Effector memory CD8-positive, alpha-beta T cell (primary cell): ENCODE measurements around the gene LRIG1.
A peak's percentile ranks its signal among the peaks of the same experiment; 100 is the strongest.

ENCODE experiments used
- ATAC-seq: fragments of 150-1000 bp; cut with Tn5 transposase; replicated peaks from 2 replicates; pipeline ENCODE4 v1.10.0; 2021; ENCODE audit warnings: mild to moderate bottlenecking, moderate library complexity
- DNase-seq, 3 experiments: peaks; one replicate each; pipeline ENCODE4 v3.0.0; 2021
- H3K27ac Mint-ChIP-seq, 2 donors: one replicate each; pipeline ENCODE4 v1.8.0; 2022; ENCODE audit warnings: mild to moderate bottlenecking in 2 of 2, mixed read lengths in 2 of 2, moderate library complexity in 2 of 2
- H3K27me3 Mint-ChIP-seq, 2 donors: one replicate each; pipeline ENCODE4 v1.8.0; 2022; ENCODE audit warnings: mixed read lengths in 2 of 2
- H3K36me3 Mint-ChIP-seq: one replicate; pipeline ENCODE4 v1.8.0; 2022; ENCODE audit warnings: mild to moderate bottlenecking, moderate library complexity, mixed read lengths; ENCODE audit not compliant: insufficient read depth
- H3K4me1 Mint-ChIP-seq, 2 donors: one replicate each; pipeline ENCODE4 v1.8.0; 2022; ENCODE audit warnings: low read depth in 2 of 2, mixed read lengths in 2 of 2
- H3K4me3 Mint-ChIP-seq, 2 donors: one replicate each; pipeline ENCODE4 v1.8.0; 2022; ENCODE audit warnings: mild to moderate bottlenecking in 2 of 2, mixed read lengths in 2 of 2, moderate library complexity in 2 of 2
- H3K9me3 Mint-ChIP-seq, 2 donors: one replicate each; pipeline ENCODE4 v1.8.0; 2022; ENCODE audit warnings: mixed read lengths in 2 of 2

LRIG1 gene

GRCh38 chr3:66489581-66489980 is 11.2 kb downstream of the LRIG1 start:
- Mint-ChIP-seq H3K4me1 (peaks cover 39 to 60% of the 10 kb centered on the region in 2 donors), H3K27ac (peak overlapping the region; percentile 78 to 79), H3K27me3 (no peaks in the 10 kb centered on the region), H3K4me3 (peak overlapping the region; percentile 64 to 69), H3K36me3 (peaks cover 9% of the 10 kb centered on the region), H3K9me3 (no peaks in the 10 kb centered on the region)
- DNase-seq (no peak), ATAC-seq (peak; percentile 39)

DNA sequence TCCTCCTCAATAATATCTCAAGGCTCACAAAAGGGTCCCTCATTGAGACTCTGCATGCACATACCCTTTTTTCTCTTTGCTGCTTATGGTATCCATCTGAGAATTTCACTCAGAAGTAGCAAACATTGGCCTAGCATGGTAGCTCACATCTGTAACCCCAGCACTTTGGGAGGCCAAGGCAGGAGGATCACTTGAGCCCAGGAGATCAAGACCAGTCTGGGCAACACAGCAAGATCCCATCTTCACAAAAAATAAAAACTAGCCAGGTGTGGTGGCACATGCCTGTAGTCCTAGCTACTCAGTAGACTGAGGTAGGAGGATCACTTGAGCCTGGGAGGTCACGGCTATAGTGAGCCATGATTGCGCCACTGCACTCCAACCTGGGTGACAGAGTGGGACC is 11.7 kb downstream of the LRIG1 start:
- ATAC-seq, result no peak
- peaks cover 41 to 60% of the 10 kb centered on the region in 2 donors for H3K4me1 Mint-ChIP-seq
- H3K27me3 Mint-ChIP-seq, result no peaks in the 10 kb centered on the region
- peak overlapping the region in 1 of 2 donors; percentile 64 for H3K4me3 Mint-ChIP-seq
- peak overlapping the region; percentile 78 to 79 for H3K27ac Mint-ChIP-seq
- no peak for DNase-seq
- no peaks in the 10 kb centered on the region for H3K9me3 Mint-ChIP-seq
- peaks cover 9% of the 10 kb centered on the region for H3K36me3 Mint-ChIP-seq

GRCh38 chr3:66488492-66488891 is 12.3 kb downstream of the LRIG1 start:
- DNase-seq, result no peak
- no peak overlapping the region for H3K4me3 Mint-ChIP-seq
- no peaks in the 10 kb centered on the region for H3K27me3 Mint-ChIP-seq

DNA sequence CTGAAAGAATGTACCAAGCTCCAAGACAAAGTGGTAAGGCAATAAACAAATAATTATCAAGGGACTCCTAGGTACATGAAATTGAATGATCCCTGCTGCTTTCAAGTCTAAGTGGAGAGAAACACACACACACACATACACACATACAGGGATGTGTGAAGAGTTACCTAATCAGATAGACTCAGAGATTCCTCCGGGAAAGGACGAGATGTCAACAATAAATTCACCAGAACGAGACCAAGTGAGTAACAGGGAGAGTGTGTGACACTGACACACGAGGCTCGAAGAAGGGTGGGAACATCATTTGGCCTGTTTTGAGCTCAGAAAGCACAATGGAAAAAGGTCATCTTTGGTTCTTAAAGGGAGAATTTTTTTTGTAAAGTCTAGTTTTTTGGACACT is 13.4 kb downstream of the LRIG1 start:
- H3K36me3 Mint-ChIP-seq, result peaks cover 14% of the 10 kb centered on the region
- peaks cover 48 to 57% of the 10 kb centered on the region in 2 donors for H3K4me1 Mint-ChIP-seq
- DNase-seq (no peak), ATAC-seq (no peak)
- no peaks in the 10 kb centered on the region for H3K9me3 Mint-ChIP-seq
- H3K27me3 Mint-ChIP-seq, result no peaks in the 10 kb centered on the region
- H3K4me3 Mint-ChIP-seq, result no peak overlapping the region
- H3K27ac Mint-ChIP-seq, result peak overlapping the region in 1 of 2 donors; percentile 68

More at GRCh38 chr3:66488492-66488891, 12.3 kb downstream of the LRIG1 start:
- peaks cover 44 to 60% of the 10 kb centered on the region in 2 donors for H3K4me1 Mint-ChIP-seq
- H3K27ac Mint-ChIP-seq, result peak overlapping the region; percentile 78 to 79
- no peaks in the 10 kb centered on the region for H3K9me3 Mint-ChIP-seq
- H3K36me3 Mint-ChIP-seq, result peaks cover 9% of the 10 kb centered on the region
- peak; percentile 16 for ATAC-seq

DNA sequence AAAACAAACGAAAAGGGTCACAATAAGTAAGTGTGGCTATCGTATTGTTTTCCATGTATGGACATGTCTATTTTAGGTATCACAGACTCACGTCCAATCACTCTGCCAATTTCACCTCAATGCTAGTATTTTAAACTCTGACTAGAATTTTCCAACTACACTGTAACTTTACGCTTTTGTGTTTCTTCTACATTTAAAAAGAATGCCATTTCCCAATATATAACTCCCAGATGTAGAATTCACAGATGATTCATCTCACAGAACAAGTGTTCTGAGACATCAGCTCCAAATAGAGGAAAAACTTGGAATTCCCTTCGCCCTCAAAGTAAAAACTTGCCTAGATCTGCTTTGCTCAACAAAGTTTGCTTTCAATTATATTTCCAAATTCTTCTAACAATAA is 14.2 kb downstream of the LRIG1 start:
- peak overlapping the region in 1 of 2 donors; percentile 68 for H3K27ac Mint-ChIP-seq
- DNase-seq, result no peak
- no peaks in the 10 kb centered on the region for H3K27me3 Mint-ChIP-seq

DNA sequence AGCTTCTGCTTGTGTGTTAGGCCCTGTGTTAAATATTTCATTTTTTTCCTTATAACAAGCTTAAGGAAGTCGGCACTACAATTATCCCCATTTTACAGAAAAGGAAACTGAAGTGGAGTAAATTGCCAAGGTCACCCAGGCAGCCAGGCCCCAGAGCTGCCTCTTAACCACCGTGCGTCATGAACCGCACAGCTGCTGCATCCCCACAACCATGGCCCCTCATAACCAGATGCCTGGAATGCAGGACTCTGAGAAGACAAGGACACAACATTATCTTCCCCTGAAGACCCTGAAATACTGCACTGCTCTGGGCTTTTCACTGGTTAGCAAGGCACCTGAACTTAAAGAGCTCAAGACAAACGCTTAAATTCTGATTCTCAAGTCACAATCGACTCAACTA is 14.6 kb downstream of the LRIG1 start:
- H3K27me3 Mint-ChIP-seq, result no peaks in the 10 kb centered on the region
- no peaks in the 10 kb centered on the region for H3K9me3 Mint-ChIP-seq
- no peak overlapping the region for H3K4me3 Mint-ChIP-seq
- H3K4me1 Mint-ChIP-seq, result peaks cover 51 to 60% of the 10 kb centered on the region in 2 donors
- ATAC-seq (no peak), DNase-seq (no peak)
- H3K27ac Mint-ChIP-seq, result no peak overlapping the region
- H3K36me3 Mint-ChIP-seq, result peaks cover 21% of the 10 kb centered on the region

More for the DNA sequence above, 14.2 kb downstream of the LRIG1 start:
- Mint-ChIP-seq H3K36me3 (peaks cover 18% of the 10 kb centered on the region), H3K4me3 (no peak overlapping the region), H3K4me1 (peaks cover 46 to 56% of the 10 kb centered on the region in 2 donors), H3K9me3 (no peaks in the 10 kb centered on the region)
- ATAC-seq, result no peak

GRCh38 chr3:66485291-66485968 is 15.4 kb downstream of the LRIG1 start:
- Mint-ChIP-seq H3K9me3 (no peaks in the 10 kb centered on the region), H3K27me3 (no peaks in the 10 kb centered on the region), H3K36me3 (peaks cover 21% of the 10 kb centered on the region), H3K4me1 (peaks cover 59 to 68% of the 10 kb centered on the region in 2 donors), H3K27ac (no peak overlapping the region), H3K4me3 (no peak overlapping the region)
- DNase-seq, result no peak
- no peak for ATAC-seq

DNA sequence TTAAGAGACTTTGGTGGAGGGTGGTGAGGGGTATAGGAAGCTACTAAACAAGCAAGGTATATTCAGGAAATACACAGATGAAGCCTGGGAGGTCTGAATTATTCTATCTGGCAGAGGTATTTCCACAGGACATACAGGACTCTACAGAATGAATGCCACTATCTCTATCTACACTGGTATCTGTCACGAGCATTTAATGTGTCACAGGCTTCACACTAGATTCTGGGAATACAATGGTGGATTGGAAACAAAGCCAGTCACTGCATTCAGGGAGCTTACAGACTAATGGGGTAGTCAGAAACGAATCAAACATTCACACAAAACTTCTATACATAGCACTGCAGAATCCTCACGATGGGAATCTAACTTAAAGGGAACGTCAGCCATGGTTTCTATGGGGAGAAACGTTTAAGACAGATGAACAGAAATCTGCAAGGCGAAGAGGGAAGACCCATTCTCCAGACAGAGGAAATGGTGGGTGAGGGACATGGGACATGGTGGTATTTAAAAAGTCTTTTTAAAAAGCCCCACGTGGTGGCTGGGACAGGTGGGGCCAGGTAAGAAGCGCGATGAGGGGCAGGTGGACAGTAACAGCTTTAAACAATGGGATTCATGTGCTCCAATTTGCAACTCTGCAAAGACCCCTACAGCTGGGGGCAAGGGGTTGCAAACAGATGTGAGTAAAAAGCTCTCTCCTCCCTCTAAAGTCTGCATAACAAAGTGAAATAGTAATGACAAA is 16.5 kb downstream of the LRIG1 start:
- ATAC-seq, result no peak
- peaks cover 59 to 69% of the 10 kb centered on the region in 2 donors for H3K4me1 Mint-ChIP-seq
- no peaks in the 10 kb centered on the region for H3K9me3 Mint-ChIP-seq
- H3K27me3 Mint-ChIP-seq, result no peaks in the 10 kb centered on the region
- peaks cover 21% of the 10 kb centered on the region for H3K36me3 Mint-ChIP-seq
- H3K27ac Mint-ChIP-seq, result peak overlapping the region in 1 of 2 donors; percentile 60
- peak overlapping the region in 1 of 2 donors; percentile 47 for H3K4me3 Mint-ChIP-seq
- DNase-seq, result no peak

- no peaks in the 10 kb centered on the region for H3K27me3 Mint-ChIP-seq
- ATAC-seq (peak; percentile 52), DNase-seq (no peak)
- H3K9me3 Mint-ChIP-seq, result no peaks in the 10 kb centered on the region
- H3K4me3 Mint-ChIP-seq, result peak overlapping the region; percentile 47 to 48
- peaks cover 19% of the 10 kb centered on the region for H3K36me3 Mint-ChIP-seq
- H3K27ac Mint-ChIP-seq, result peak overlapping the region; percentile 33 to 38
- H3K4me1 Mint-ChIP-seq, result peaks cover 64 to 68% of the 10 kb centered on the region in 2 donors
Observed at GRCh38 chr3:66483409-66483906, 17.4 kb downstream of the LRIG1 start.

- H3K4me1 Mint-ChIP-seq, result peaks cover 68 to 71% of the 10 kb centered on the region in 2 donors
- DNase-seq (no peak), ATAC-seq (no peak)
- peaks cover 18% of the 10 kb centered on the region for H3K36me3 Mint-ChIP-seq
- peak overlapping the region; percentile 33 to 38 for H3K27ac Mint-ChIP-seq
- H3K27me3 Mint-ChIP-seq, result no peaks in the 10 kb centered on the region
- H3K9me3 Mint-ChIP-seq, result no peaks in the 10 kb centered on the region
- peak overlapping the region; percentile 47 to 48 for H3K4me3 Mint-ChIP-seq
Observed at GRCh38 chr3:66483006-66483405, 17.8 kb downstream of the LRIG1 start.

DNA sequence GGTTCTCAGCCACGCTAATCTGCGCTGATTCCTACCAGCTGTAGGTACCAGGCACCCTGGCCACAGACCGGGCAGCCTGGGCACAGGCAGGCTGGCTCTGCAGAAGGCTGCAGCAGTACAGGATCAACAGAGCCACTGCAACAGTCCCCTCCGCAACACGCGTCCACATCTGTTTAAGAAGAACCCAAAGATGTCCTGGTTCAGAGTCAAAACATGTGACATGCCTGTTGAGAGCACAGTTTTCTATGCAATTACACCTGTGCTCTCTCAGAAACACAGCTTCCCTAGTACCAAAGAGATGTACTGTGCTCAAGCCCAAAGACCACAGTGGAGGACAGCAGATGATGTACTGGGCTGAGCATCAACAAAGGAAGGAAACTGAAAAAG is 18.8 kb downstream of the LRIG1 start:
- no peak for DNase-seq
- ATAC-seq, result no peak
- H3K36me3 Mint-ChIP-seq, result peaks cover 18% of the 10 kb centered on the region
- peak overlapping the region; percentile 55 to 85 for H3K27ac Mint-ChIP-seq
- peaks cover 73 to 80% of the 10 kb centered on the region in 2 donors for H3K4me1 Mint-ChIP-seq
- no peaks in the 10 kb centered on the region for H3K27me3 Mint-ChIP-seq
- H3K4me3 Mint-ChIP-seq, result peak overlapping the region; percentile 73 to 76
- no peaks in the 10 kb centered on the region for H3K9me3 Mint-ChIP-seq

DNA sequence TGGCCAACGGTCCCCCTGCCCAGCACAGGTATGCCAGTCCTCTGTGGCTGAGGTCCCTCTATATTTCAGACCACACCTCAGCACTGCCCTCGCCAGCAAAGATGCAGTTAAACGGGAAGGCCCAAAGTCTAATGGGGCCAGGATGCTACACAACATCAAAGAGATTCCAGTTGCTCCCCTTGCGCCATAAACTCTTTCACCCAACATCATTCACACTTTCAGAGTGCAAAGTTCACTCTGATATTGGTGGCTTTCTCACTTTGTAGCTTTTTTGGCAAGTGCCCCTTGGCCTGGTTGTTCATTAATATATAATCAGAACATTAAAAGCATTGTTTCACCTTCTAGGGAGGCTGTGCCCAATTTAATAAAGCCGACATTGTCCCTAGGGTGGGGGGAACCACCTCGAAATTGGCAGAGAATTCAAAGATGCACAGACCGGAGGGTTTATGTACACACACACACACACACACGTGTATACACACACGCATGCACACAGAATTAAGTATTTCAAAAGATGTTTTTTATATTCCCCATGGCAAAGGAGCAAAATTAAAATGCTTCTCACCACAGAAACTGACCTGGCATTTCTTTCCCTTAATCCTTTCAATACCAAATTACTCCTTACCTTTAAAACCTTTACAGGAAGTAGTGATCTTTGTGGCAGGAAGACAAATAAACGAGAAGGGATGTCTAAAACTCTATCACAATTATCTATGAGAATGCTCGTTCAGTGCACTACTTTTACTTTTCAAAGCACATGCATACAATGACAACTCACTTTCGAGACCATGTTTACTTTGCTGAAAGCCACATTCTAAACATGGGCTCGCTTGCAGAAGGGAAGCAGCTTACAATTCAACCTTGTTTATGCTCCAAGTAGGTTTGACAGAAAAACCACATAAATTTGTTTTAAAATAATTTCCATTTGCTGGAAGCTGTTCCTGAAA is 19.5 kb downstream of the LRIG1 start:
- H3K4me1 Mint-ChIP-seq, result peaks cover 71 to 76% of the 10 kb centered on the region in 2 donors
- H3K27me3 Mint-ChIP-seq, result no peaks in the 10 kb centered on the region
- peaks cover 16% of the 10 kb centered on the region for H3K36me3 Mint-ChIP-seq
- peak; percentile 40 for ATAC-seq
- H3K4me3 Mint-ChIP-seq, result peak overlapping the region; percentile 73 to 76
- H3K27ac Mint-ChIP-seq, result peak overlapping the region; percentile 70 to 85
- no peaks in the 10 kb centered on the region for H3K9me3 Mint-ChIP-seq
- DNase-seq, result no peak

DNA sequence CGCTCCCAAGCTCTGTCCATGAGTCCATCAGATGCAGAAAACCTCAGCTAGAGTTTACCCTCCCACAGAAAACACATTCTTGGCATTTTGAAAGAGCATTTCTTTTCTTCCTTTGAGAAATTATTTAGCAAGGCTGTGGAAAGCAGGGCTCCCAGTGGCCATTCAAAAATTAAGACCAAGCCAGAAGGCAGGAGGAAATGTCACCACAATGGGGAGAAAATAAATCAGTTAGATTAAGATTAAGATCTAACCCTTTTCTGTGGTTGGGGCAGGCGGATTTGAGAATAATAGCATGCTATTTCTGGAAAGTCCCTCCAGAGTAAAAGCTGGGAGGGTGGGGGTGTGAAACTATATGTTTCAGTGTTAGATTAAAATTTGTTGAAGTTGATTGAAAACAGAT is 20.2 kb downstream of the LRIG1 start:
- DNase-seq (peak; percentile 40 to 46 (median 40)), ATAC-seq (peak; percentile 83)
- Mint-ChIP-seq H3K27ac (peak overlapping the region; percentile 70 to 85), H3K36me3 (peaks cover 14% of the 10 kb centered on the region), H3K4me1 (peaks cover 68 to 74% of the 10 kb centered on the region in 2 donors), H3K9me3 (no peaks in the 10 kb centered on the region), H3K4me3 (peak overlapping the region; percentile 73 to 76), H3K27me3 (no peaks in the 10 kb centered on the region)
